Stomach (tissue), 9 donors: ENCODE data around the gene LPIN3. TPM values are rescaled to one million over a fixed set of nuclear protein-coding genes. Genes with fewer than 3 reads are reported as not detected.

ENCODE experiments used
- DNase-seq, 2 donors: peaks; one replicate each; pipeline versions ENCODE4 v3.0.0 to v3.0.0-alpha.2; 2013 to 2019
- H3K27ac ChIP-seq, 5 donors: fragments of 200-600 bp in 4 of 5; sonication (generic) in 4 of 5; one replicate each; pipeline ENCODE4 v1.5.1; 2013 to 2019; ENCODE audit warnings: mild to moderate bottlenecking in 1 of 5, moderate library complexity in 1 of 5
- H3K27me3 ChIP-seq, 3 donors: fragments of 200-600 bp; sonication (generic); one replicate each; pipeline ENCODE4 v1.5.1; 2017 to 2019; ENCODE audit warnings: mixed run types in 1 of 3
- H3K36me3 ChIP-seq, 4 donors: fragments of 200-600 bp; sonication (generic); 1 replicate in 3 of 4; 2 replicates in 1 of 4; pipeline ENCODE4 v1.5.1; 2016 to 2019
- H3K4me1 ChIP-seq, 4 donors: fragments of 200-600 bp; sonication (generic); one replicate each; pipeline ENCODE4 v1.5.1; 2016 to 2019
- H3K4me3 ChIP-seq, 4 donors: fragments of 200-600 bp; sonication (generic) in 3 of 4; one replicate each; pipeline ENCODE4 v1.5.1; 2016 to 2019; ENCODE audit warnings: mild to moderate bottlenecking in 1 of 4
- H3K9me3 ChIP-seq, 4 donors: fragments of 200-600 bp; sonication (generic); one replicate each; pipeline ENCODE4 v1.5.1; 2016 to 2019
- EP300 ChIP-seq: sonication (generic); formaldehyde crosslinking; IDR thresholded peaks from one replicate; pipeline ENCODE4 v1.6.1; 2017; ENCODE audit warnings: antibody characterized with exemption
- POLR2A ChIP-seq, 4 donors: fragments of 450-650 bp; IDR thresholded peaks; one replicate each; pipeline ENCODE4 v1.6.1; 2016; ENCODE audit warnings: antibody characterized with exemption in 4 of 4, control low read depth in 2 of 4, mild to moderate bottlenecking in 1 of 4, moderate library complexity in 1 of 4
- POLR2AphosphoS5 ChIP-seq, 3 donors: sonication (generic); formaldehyde crosslinking; IDR thresholded peaks; one replicate each; pipeline ENCODE4 v1.6.1; 2016; ENCODE audit warnings: antibody characterized with exemption in 3 of 3
- WGBS, 5 donors: extraction: QIAGEN DNeasy Blood & Tissue Kit in 3 of 5; methylation state at CpG; one replicate each; pipeline versions ENCODE4 v1.1.5 to v1.1.7; 2013 to 2018; 5-methylcytosine and 5-hydroxymethylcytosine counted together
- intact Hi-C: fragments of 100-400 bp; cut with DNase I; formaldehyde crosslinking; loops from one replicate; pipeline ENCODE4 v1.15.1; 2023; ENCODE audit warnings: low total_unique reads
- polyA plus RNA-seq, 3 donors: library from polyadenylated mRNA; stranded (reverse); fragments of 200-250 nt; gene quantifications; one replicate each; pipeline ENCODE4 v1.2.3, GENCODE V29; 2013
- total RNA-seq, 5 donors: library from RNA; depleted of rRNA; stranded (reverse); fragments of >200 nt; gene quantifications; one replicate each; pipeline versions ENCODE4 v1.1.0 to v1.2.3, GENCODE V29; 2014 to 2016
- TF ChIP-seq, protein P1 (sequence below), 7 experiments: fragments of 450-650 bp in 4 of 7; fragments of 200-600 bp in 3 of 7; sonication (generic) in 3 of 7; IDR thresholded peaks; one replicate each; pipeline ENCODE4 v1.5.1; 2016 to 2019; ENCODE audit warnings: antibody characterized with exemption in 7 of 7, control low read depth in 2 of 7, mild to moderate bottlenecking in 1 of 7
- donor health status: healthy with polysubstance abuse.
- donor health status: Bipolar disorder and iron deficiency.
- donor health status: healthy.

LPIN3 gene
- total and polyA plus RNA-seq, 8 donors = 5.7 to 289 (median 21.5) TPM

- 64 to 74% (median 68%) methylated on average over 12 of the region's 12 CpGs for WGBS, 5 donors
- DNase-seq = no peak
- H3K36me3 ChIP-seq = no peaks in the 10 kb centered on the region
- TF ChIP-seq EP300 (no peak), POLR2AphosphoS5 (IDR thresholded peaks at IDR 0.05) (no peak), POLR2A (IDR thresholded peaks at IDR 0.05) (no peak)
- TF ChIP-seq, protein P1, sequence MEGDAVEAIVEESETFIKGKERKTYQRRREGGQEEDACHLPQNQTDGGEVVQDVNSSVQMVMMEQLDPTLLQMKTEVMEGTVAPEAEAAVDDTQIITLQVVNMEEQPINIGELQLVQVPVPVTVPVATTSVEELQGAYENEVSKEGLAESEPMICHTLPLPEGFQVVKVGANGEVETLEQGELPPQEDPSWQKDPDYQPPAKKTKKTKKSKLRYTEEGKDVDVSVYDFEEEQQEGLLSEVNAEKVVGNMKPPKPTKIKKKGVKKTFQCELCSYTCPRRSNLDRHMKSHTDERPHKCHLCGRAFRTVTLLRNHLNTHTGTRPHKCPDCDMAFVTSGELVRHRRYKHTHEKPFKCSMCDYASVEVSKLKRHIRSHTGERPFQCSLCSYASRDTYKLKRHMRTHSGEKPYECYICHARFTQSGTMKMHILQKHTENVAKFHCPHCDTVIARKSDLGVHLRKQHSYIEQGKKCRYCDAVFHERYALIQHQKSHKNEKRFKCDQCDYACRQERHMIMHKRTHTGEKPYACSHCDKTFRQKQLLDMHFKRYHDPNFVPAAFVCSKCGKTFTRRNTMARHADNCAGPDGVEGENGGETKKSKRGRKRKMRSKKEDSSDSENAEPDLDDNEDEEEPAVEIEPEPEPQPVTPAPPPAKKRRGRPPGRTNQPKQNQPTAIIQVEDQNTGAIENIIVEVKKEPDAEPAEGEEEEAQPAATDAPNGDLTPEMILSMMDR (IDR thresholded peaks at IDR 0.05) = no peak
- peaks cover 0 to 22% (median 0%) of the 10 kb centered on the region in 3 donors for H3K27me3 ChIP-seq
- intact Hi-C loops = no loop called here
- H3K27ac ChIP-seq = no peak overlapping the region
- H3K4me1 ChIP-seq = no peaks in the 10 kb centered on the region
- no peak overlapping the region for H3K4me3 ChIP-seq
- no peaks in the 10 kb centered on the region for H3K9me3 ChIP-seq
These were observed 40.1 kb downstream of the LPIN3 start for GRCh38 chr20:41380551-41381193.

DNA sequence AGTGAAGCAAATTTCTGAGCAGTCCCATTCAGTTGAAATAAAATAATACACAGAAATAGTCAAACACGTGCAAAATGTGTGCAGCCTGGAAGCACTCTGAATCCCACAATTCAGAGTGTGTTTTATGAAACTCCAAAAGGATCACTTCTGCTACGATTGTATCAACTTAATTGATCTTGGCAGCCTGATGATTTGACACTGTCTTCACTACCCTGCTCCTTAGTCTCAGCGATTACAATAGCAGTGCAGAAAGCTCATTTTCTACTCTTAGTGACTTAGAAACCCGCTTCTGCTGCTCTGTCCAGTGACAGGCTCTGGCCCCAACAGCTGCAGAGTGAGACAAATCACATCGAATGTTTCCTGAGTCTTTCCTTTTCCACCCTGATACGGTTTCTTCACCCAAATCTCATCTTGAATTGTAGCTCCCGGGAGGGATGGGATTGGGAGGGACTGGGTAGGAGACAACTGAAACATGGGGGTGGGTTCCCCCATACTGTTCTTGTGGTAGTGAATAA, 42.2 kb downstream of the LPIN3 start:
- H3K27ac ChIP-seq = no peak overlapping the region
- no peaks in the 10 kb centered on the region for H3K36me3 ChIP-seq
- WGBS, 5 donors = 67 to 82% (median 68%) methylated on average over 7 of the region's 7 CpGs
- no peak for DNase-seq
- H3K4me1 ChIP-seq = peaks cover 0 to 13% (median 0%) of the 10 kb centered on the region in 4 donors
- no peak for TF ChIP-seq POLR2A (IDR thresholded peaks at IDR 0.05)
- TF ChIP-seq, protein P1 (IDR thresholded peaks at IDR 0.05) = no peak
- no peak for TF ChIP-seq EP300
- no peak for TF ChIP-seq POLR2AphosphoS5 (IDR thresholded peaks at IDR 0.05)
- intact Hi-C loops = no loop called here
- H3K27me3 ChIP-seq = peaks cover 0 to 9% (median 0%) of the 10 kb centered on the region in 3 donors
- no peak overlapping the region for H3K4me3 ChIP-seq
- no peaks in the 10 kb centered on the region for H3K9me3 ChIP-seq

GRCh38 chr20:41386502-41387427, 46.1 kb downstream of the LPIN3 start:
- Histone ChIP-seq H3K27ac (no peak overlapping the region), H3K9me3 (no peaks in the 10 kb centered on the region), H3K4me3 (no peak overlapping the region), H3K4me1 (peaks cover 0 to 13% (median 0%) of the 10 kb centered on the region in 4 donors), H3K27me3 (peaks cover 0 to 4% (median 0%) of the 10 kb centered on the region in 3 donors), H3K36me3 (no peaks in the 10 kb centered on the region)
- WGBS, 5 donors = 74 to 79% (median 75%) methylated on average over 14 of the region's 14 CpGs
- peak in 1 of 2 donors; percentile 80 for DNase-seq
- TF ChIP-seq POLR2A (IDR thresholded peaks at IDR 0.05) = no peak
- intact Hi-C loops = no loop called here

DNA sequence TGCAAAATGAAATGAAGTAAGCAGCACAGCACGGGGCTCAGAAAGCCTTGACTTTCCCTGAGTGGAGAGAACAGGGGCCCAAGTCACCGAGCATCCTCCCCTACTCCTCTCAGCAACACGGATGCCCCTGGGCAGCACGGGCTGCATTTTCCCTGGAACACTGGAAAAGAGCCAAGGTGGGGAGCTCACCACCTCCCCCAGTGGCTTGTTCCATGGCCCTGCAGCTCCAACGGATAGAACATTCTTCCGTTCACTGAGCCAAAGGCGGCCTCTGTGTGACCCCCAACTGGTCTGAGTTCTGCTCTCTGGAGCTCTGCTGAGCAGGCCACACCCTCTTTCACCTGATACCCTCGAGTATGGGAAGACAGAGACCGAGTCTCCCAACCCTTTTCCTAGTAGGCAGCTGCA, 46.8 kb downstream of the LPIN3 start:
- TF ChIP-seq POLR2AphosphoS5 (IDR thresholded peaks at IDR 0.05) (no peak), POLR2A (IDR thresholded peaks at IDR 0.05) (no peak), EP300 (no peak)
- TF ChIP-seq, protein P1 (IDR thresholded peaks at IDR 0.05) = no peak
- Histone ChIP-seq H3K36me3 (no peaks in the 10 kb centered on the region), H3K4me3 (no peak overlapping the region), H3K9me3 (no peaks in the 10 kb centered on the region), H3K4me1 (peaks cover 0 to 13% (median 2%) of the 10 kb centered on the region in 4 donors), H3K27me3 (peaks cover 0 to 4% (median 0%) of the 10 kb centered on the region in 3 donors), H3K27ac (no peak overlapping the region)
- peak in 1 of 2 donors; percentile 58 for DNase-seq
- WGBS, 5 donors = 38 to 44% (median 41%) methylated on average over 6 to 9 of the region's 9 CpGs
- intact Hi-C loops = no loop called here
